Muscle of leg (tissue), 16 donors: ENCODE measurements around the gene KRTAP10-12. TPM values are rescaled to one million over a fixed set of nuclear protein-coding genes. Genes with fewer than 3 reads are reported as not detected.
"Not testable (repeated sequence)": the region's sequence is repeated elsewhere in the genome, so short reads cannot be mapped to it uniquely, and the experiment has no call there.

Experiments
- DNase-seq: peaks from one replicate; pipeline ENCODE4 v3.0.0; 2013
- H3K27ac ChIP-seq: one replicate; pipeline ENCODE4 v1.5.1; 2013; ENCODE audit warnings: mild to moderate bottlenecking, low read length, control low read depth
- H3K27me3 ChIP-seq: one replicate; pipeline ENCODE4 v1.6.1; 2013; ENCODE audit warnings: low read length; ENCODE audit not compliant: control insufficient read depth, insufficient read depth
- H3K36me3 ChIP-seq: one replicate; pipeline ENCODE4 v1.6.1; 2013; ENCODE audit warnings: low read length; ENCODE audit not compliant: control insufficient read depth, insufficient read depth
- H3K4me1 ChIP-seq: one replicate; pipeline ENCODE4 v1.6.1; 2013; ENCODE audit warnings: low read length; ENCODE audit not compliant: control insufficient read depth, insufficient read depth
- H3K4me3 ChIP-seq: one replicate; pipeline ENCODE4 v1.5.1; 2013; ENCODE audit warnings: low read length, control low read depth
- H3K9me3 ChIP-seq: replicated peaks from 2 replicates; pipeline ENCODE4 v1.6.1; 2013; ENCODE audit warnings: low read depth, low read length; ENCODE audit not compliant: control insufficient read depth
- WGBS: methylation state at CpG from one replicate; pipeline ENCODE4 v1.1.5; 2013; ENCODE audit warnings: missing lambda C conversion rate; ENCODE audit not compliant: insufficient coverage; 5-methylcytosine and 5-hydroxymethylcytosine counted together
- long read RNA-seq, 11 donors: transcript quantifications; one replicate each; lab custom pipeline, GENCODE V29; 2026
- polyA plus RNA-seq, 8 donors: library from polyadenylated mRNA; unstranded; fragments of 120-200 nt; gene quantifications; one replicate each; pipeline versions ENCODE4 v1.2.1 to v1.2.3, GENCODE V29; 2013; ENCODE audit warnings: inconsistent platforms in 1 of 8, low replicate concordance in 1 of 8; ENCODE audit not compliant: insufficient read length in 8 of 8, insufficient read depth in 1 of 8
- total RNA-seq: library from RNA; stranded (reverse); fragments of 120-200 nt; gene quantifications from one replicate; pipeline ENCODE4 v1.2.4, GENCODE V29; 2013

Gene KRTAP10-12, protein sequence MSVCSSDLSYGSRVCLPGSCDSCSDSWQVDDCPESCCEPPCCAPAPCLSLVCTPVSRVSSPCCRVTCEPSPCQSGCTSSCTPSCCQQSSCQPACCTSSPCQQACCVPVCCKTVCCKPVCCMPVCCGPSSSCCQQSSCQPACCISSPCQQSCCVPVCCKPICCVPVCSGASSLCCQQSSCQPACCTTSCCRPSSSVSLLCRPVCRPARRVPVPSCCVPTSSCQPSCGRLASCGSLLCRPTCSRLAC
- not detected for total RNA-seq
- not detected for polyA plus RNA-seq
- long read RNA-seq, donor 1, result 0 reads
- long read RNA-seq, donor 2, result 0 reads
- long read RNA-seq, donor 3, result 0 reads
- long read RNA-seq, donor 4, result 0 reads
- long read RNA-seq, donor 5, result 0 reads
- long read RNA-seq, donor 6, result 0 reads
- long read RNA-seq, donor 7, result 0 reads
- long read RNA-seq, donor 8, result 0 reads
- long read RNA-seq, donor 9, partial matches to known transcripts, result 0 of 1 reads
- long read RNA-seq, donor 9, other reads (novel, unspliced or antisense), result 0 of 1 reads
- long read RNA-seq, donor 10, result 0 reads
- long read RNA-seq, donor 11, partial matches to known transcripts, result 0 of 1 reads
- long read RNA-seq, donor 11, other reads (novel, unspliced or antisense), result 0 of 1 reads

DNA sequence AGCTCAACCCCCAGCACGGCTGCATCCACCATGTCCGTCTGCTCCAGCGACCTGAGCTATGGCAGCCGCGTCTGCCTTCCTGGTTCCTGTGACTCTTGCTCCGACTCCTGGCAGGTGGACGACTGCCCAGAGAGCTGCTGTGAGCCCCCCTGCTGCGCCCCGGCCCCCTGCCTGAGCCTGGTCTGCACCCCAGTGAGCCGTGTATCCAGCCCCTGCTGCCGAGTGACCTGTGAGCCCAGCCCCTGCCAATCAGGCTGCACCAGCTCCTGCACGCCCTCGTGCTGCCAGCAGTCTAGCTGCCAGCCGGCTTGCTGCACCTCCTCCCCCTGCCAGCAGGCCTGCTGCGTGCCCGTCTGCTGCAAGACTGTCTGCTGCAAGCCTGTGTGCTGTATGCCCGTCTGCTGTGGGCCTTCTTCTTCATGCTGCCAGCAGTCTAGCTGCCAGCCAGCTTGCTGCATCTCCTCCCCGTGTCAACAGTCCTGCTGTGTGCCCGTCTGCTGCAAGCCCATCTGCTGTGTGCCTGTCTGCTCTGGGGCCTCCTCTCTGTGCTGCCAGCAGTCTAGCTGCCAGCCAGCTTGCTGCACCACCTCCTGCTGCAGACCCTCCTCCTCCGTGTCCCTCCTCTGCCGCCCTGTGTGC, at the start of gene KRTAP10-12:
TSS of gene KRTAP10-12 (plus strand) at position 1 of the 639 bp plus-strand sequence. CDS start at position 31, 30 bp downstream.
- DNase-seq, H3K9me3 ChIP-seq, H3K4me3 ChIP-seq, H3K36me3 ChIP-seq, H3K27ac ChIP-seq, H3K4me1 ChIP-seq: not testable (repeated sequence)
- H3K27me3 ChIP-seq, result peaks cover 61% of the 10 kb centered on the region
- WGBS, result 30% methylated on average over 10 of the region's 21 CpGs

DNA sequence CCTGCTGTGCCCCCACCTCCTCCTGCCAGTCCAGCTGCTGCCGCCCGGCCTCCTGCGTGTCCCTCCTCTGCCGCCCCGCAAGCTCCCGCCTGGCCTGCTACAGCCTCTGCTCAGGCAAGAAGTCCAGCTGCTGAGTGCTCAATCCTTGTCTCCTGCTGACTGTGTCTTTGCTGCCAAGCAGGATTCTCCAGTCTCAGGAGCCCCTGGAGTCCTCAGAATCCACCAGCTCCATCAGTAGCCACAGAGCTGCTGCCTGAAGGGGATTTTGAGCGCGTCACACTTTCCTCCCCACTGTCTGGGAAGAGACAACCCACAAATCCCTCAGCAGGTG, 49.8 kb upstream of the KRTAP10-12 start:
- WGBS, result 38% methylated on average over 7 of the region's 8 CpGs

DNA sequence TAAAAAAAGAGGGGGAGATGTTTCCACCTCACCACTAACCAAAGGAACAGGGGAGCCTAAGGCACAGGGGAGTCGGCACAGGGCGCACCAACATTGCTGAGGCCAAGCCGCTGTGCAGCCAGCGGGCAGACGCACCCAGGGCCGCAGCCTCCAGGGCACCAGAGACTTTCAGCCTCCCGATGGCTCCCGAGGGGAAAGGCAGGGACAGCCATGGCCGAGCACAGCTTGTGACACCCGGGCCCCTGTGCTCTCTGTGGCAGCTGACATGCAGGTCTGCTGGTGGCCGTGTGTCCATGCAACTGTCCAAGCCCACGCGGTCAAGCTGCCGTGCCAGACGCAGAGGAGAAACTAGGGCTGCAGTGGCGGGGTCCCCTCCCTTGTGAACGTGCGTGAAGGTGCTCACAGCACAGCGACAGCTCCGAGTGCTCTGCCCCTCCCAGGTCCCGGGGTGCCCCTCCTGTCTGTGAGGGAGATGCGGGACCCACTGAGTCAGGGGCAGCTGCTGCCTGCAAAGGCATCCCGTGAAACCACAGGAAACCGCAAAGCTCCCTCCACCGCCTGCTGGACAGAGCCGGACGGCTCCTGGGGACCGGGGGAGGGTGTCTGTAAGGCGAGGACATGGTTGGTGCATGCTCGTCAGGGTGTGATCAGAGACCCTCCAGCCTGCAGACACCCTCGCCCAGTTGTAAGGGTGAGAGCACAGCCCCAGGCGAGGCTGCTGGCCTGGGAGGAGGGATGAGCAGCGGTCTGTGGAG, 48.2 kb upstream of the KRTAP10-12 start:
- 66% methylated on average over 30 of the region's 33 CpGs for WGBS
- peaks cover 8% of the 10 kb centered on the region for H3K9me3 ChIP-seq
- peaks cover 2% of the 10 kb centered on the region for H3K4me1 ChIP-seq
- DNase-seq, result no peak
- no peaks in the 10 kb centered on the region for H3K36me3 ChIP-seq
- no peaks in the 10 kb centered on the region for H3K27me3 ChIP-seq
- no peak overlapping the region for H3K4me3 ChIP-seq
- H3K27ac ChIP-seq, result no peak overlapping the region

More for the DNA sequence above, 49.8 kb upstream of the KRTAP10-12 start:
- Histone ChIP-seq H3K9me3 (peaks cover 9% of the 10 kb centered on the region), H3K36me3 (no peaks in the 10 kb centered on the region), H3K27ac (no peak overlapping the region), H3K4me3 (no peak overlapping the region), H3K27me3 (no peaks in the 10 kb centered on the region), H3K4me1 (peaks cover 2% of the 10 kb centered on the region)
- DNase-seq, result peak; percentile 19

DNA sequence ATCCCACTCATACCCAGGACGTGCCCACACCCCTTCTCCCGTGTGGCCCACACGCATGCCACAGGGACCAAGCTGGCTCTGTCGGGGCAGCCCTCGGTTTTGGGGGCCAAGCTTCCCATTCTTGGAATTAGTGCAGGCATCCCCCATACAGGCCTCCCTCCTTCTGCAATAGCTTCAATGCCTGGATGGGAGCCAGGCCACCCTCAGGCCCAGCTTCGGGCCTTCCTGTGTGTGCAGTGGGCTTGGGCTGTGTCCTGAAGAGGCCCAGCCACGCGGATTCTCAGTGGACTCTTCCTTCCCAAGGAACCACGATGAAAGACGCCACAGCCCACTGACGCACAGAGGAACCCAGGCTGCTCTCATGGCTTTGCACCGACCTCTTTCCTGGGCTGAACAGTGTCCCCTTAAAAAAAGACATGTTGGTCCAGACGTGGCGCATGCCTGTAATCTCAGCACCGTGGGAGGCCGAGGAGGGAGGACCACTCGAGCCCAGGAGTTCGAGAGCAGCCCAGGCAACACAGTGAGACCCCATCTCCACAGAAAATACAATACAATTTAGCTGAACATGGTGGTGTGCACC, 47.4 kb upstream of the KRTAP10-12 start:
- H3K27me3 ChIP-seq, result peaks cover 6% of the 10 kb centered on the region
- peaks cover 2% of the 10 kb centered on the region for H3K4me1 ChIP-seq
- no peak overlapping the region for H3K27ac ChIP-seq
- 63% methylated on average over 16 of the region's 18 CpGs for WGBS
- H3K36me3 ChIP-seq, result no peaks in the 10 kb centered on the region
- no peak overlapping the region for H3K4me3 ChIP-seq
- H3K9me3 ChIP-seq, result no peaks in the 10 kb centered on the region
- DNase-seq, result peak; percentile 18

DNA sequence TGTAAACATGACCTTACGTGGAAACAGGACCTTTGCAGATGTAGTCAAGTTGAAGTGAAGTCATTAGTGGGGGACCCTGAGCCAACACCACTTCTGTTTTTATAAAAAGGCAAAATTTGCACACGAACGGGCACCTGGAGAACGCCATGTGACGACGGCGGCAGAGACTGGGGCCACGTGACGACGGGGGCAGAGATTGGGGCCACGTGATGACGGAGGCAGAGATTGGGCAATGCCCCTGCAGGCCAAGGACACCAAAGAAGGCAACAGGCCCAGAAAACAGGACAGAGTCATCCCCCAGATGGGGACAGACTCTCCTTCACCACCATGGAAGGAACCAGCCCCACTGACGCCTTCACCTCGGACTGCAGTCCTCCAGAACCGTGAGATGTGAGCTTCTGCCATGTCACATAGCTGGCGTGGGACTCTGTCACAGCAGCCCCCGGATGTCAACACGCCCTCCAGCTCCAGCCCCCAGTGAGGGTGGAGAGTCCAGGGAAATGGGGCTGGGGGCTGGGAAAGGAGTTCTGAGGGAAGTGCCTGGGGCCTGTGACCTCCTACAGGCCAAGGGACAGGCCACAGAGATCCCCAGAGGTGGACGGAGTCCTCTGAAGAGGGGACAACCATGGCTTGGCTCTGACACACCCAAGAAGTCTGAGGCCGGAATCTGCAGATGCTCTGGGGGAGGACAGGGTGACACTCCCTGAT, 46.6 kb upstream of the KRTAP10-12 start:
- DNase-seq, result no peak
- Histone ChIP-seq H3K4me3 (no peak overlapping the region), H3K36me3 (no peaks in the 10 kb centered on the region), H3K27me3 (peaks cover 6% of the 10 kb centered on the region), H3K4me1 (peaks cover 2% of the 10 kb centered on the region), H3K9me3 (no peaks in the 10 kb centered on the region), H3K27ac (no peak overlapping the region)
- WGBS, result 90% methylated on average over 15 of the region's 20 CpGs

DNA sequence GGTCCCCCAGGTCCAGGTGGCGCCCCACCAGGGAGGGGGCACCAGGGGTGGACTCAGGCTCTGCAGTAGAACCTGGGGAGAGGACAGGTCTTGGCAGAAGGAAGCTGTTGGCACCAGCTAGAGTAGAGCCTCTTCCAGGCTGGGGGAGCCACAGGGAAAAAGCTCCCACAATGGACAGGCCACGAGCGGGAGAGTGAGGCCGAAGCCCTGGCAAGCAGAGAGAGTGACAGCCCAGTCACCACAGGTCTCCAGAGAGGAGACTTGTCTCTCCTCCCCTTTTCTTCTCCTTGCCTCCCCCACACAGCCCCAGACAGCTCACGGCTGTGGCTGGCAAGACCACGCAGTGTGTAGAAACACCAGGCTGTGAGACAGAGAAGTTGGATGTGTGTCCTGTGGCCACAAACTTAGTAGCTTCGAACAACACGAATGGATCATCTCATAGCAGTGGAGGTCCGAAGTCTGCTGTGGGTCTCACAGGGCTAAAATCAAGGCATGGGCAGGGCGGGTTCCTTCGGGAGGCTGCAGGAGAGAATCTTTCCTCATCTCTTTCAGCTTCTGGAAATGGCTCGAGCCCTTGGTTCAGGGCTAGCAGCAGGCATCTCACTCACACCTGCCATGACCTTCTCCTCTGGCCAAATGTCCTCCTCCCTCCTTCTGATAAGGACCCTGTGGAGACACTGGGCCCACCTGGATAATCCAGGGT, 45.8 kb upstream of the KRTAP10-12 start:
- peaks cover 6% of the 10 kb centered on the region for H3K27me3 ChIP-seq
- no peak overlapping the region for H3K27ac ChIP-seq
- 79% methylated on average over 6 of the region's 12 CpGs for WGBS
- no peaks in the 10 kb centered on the region for H3K36me3 ChIP-seq
- no peak for DNase-seq
- peaks cover under 1% of the 10 kb centered on the region for H3K9me3 ChIP-seq
- H3K4me1 ChIP-seq, result peaks cover 2% of the 10 kb centered on the region
- H3K4me3 ChIP-seq, result no peak overlapping the region

DNA sequence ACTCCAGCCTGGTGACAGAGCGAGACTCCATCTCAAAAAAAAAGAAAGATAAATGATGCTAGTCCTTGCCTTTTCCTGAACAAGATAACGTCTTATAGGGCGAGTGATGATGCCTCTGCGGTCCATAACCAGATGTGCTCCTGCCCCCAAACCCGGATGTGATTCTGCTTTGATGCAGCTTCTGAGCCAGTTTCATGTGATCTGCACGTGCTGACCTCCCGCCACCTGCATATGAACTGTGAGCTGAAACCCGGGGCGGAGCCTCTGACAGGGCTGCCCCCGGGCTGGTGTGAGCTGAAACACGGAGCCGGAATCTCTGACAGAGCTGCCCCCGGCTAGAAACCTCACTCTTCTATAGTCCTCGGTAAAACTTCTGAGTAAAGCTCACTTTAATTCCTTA, 43.8 kb upstream of the KRTAP10-12 start:
- H3K27ac ChIP-seq, result no peak overlapping the region
- H3K9me3 ChIP-seq, result peaks cover 3% of the 10 kb centered on the region
- H3K4me3 ChIP-seq, result no peak overlapping the region
- no peaks in the 10 kb centered on the region for H3K36me3 ChIP-seq
- 53% methylated on average over 9 of the region's 14 CpGs for WGBS
- H3K27me3 ChIP-seq, result peaks cover 6% of the 10 kb centered on the region
- no peak for DNase-seq
- no peaks in the 10 kb centered on the region for H3K4me1 ChIP-seq

DNA sequence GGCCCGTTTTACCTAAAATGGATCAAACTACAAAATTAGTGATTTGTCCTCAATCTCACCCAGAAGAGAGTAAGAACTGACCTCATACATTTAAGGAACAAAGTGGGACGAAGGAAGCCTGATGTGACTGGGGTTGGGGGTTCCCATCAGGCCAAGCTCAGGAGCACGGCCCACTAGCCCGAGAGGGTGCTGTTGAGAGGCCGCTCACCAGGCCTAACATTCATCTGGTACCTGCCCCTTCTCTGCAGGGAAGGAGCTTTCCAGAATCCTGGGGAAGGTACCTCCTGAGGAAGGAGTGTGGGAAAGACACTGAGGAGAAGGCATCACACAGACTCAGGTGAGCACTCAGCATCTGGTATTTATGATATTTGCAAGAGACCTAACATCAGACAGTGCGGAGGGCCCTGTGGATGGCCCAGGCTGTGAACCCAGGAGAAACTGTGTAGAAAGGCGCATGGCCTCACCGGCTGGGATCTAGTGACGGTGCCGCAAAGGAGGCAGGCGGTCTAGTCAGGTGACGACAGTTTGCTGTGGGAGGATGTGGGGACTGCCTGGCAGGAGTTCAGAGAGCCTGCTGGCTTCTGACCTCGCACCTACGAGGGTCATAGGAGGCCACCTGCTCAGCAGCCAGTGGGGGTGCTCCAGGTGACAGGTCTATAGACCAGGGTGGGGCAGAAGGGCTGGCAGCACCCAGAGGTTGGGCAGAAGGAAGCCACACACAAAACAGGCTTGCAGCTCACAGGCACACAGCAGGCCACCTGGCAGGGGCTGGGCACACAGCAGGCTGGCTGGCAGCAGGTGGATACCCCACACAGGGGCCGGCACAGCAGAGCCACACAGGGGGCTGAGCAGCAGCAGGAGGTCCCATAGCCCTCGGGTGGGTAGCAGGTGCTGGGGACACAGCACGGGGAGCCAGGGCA, 43.1 kb upstream of the KRTAP10-12 start:
- H3K27me3 ChIP-seq, result peaks cover 7% of the 10 kb centered on the region
- no peak for DNase-seq
- no peaks in the 10 kb centered on the region for H3K36me3 ChIP-seq
- no peak overlapping the region for H3K27ac ChIP-seq
- no peak overlapping the region for H3K4me3 ChIP-seq
- 75% methylated on average over 14 of the region's 17 CpGs for WGBS
- H3K4me1 ChIP-seq, result no peaks in the 10 kb centered on the region
- H3K9me3 ChIP-seq, result peaks cover 3% of the 10 kb centered on the region
